Endothelial cell of umbilical vein (primary cell): ENCODE data around the gene LEUTX. TPM values are rescaled to one million over a fixed set of nuclear protein-coding genes. Genes with fewer than 3 reads are reported as not detected.

Experiments used
- BruUV-seq: library from RNA; stranded (reverse); fragments of 400-500 nt; replicated peaks from 2 replicates; lab custom pipeline; 2021; lab: Mats Ljungman, UMichigan
- CTCF ChIA-PET: fragments of 300-600, 350-600 bp; sonication (Branson Sonifier 250); formaldehyde crosslinking; loops from one replicate; lab custom pipeline; 2021; ENCODE audit warnings: antibody characterized with exemption, inconsistent platforms; lab: Charles Lee
- POLR2A ChIA-PET: fragments of 300-600, 350-600 bp; sonication (Branson Sonifier 250); formaldehyde crosslinking; loops from one replicate; lab custom pipeline; 2021; ENCODE audit warnings: antibody characterized with exemption, inconsistent platforms; lab: Charles Lee
- DNase-seq: peaks from one replicate; pipeline ENCODE4 v3.0.0-alpha.2; 2011; ENCODE audit warnings: low read depth, low spot score
- FAIRE-seq: peaks from 2 replicates; lab custom pipeline; 2011; peaks lifted over from hg19 to GRCh38; lab: Jason Lieb, UNC
- H2AFZ ChIP-seq: 2 replicates; pipeline ENCODE4 v1.6.0; 2012; ENCODE audit warnings: low read depth, low read length, control low read depth, inconsistent platforms
- H3K27ac ChIP-seq: 2 replicates; pipeline ENCODE4 v1.5.1; 2011; ENCODE audit warnings: low read depth, mild to moderate bottlenecking, control low read depth, low read length, moderate library complexity; ENCODE audit not compliant: insufficient read depth
- H3K27me3 ChIP-seq, 2 experiments: 2 replicates each; pipeline versions ENCODE4 v1.6.0 to v1.6.1; 2011; ENCODE audit warnings: low read length in 2 of 2, mixed read lengths in 1 of 2; ENCODE audit not compliant: control insufficient read depth in 2 of 2, insufficient read depth in 2 of 2
- H3K36me3 ChIP-seq, 2 experiments: 2 replicates in 1 of 2; 3 replicates in 1 of 2; pipeline ENCODE4 v1.5.1; 2011; ENCODE audit warnings: low read length in 2 of 2, mild to moderate bottlenecking in 1 of 2, moderate library complexity in 1 of 2; ENCODE audit not compliant: control insufficient read depth in 2 of 2, insufficient read depth in 2 of 2; ENCODE audit errors: extremely low read depth in 1 of 2
- H3K4me1 ChIP-seq: 3 replicates; pipeline ENCODE4 v1.5.1; 2011; ENCODE audit warnings: mild to moderate bottlenecking, low read length; ENCODE audit not compliant: control insufficient read depth, insufficient read depth; ENCODE audit errors: extremely low read depth
- H3K4me2 ChIP-seq: 2 replicates; pipeline ENCODE4 v1.6.1; 2011; ENCODE audit warnings: low read length, control low read depth, mixed read lengths; ENCODE audit not compliant: insufficient read depth
- H3K4me3 ChIP-seq, 3 experiments: fragments of 200-600 bp in 1 of 3; sonication (generic), shearing (Covaris generic) in 1 of 3; replicated peaks in 1 of 3; 2 replicates each; pipeline ENCODE4 v1.5.1; 2011 to 2016; ENCODE audit warnings: control low read depth in 3 of 3, low read length in 3 of 3, mild to moderate bottlenecking in 2 of 3, inconsistent platforms in 1 of 3, low read depth in 1 of 3, moderate library complexity in 1 of 3; ENCODE audit not compliant: insufficient read depth in 1 of 3
- H3K79me2 ChIP-seq: 2 replicates; pipeline ENCODE4 v1.6.0; 2012; ENCODE audit warnings: low read length, inconsistent platforms; ENCODE audit not compliant: control insufficient read depth, insufficient read depth
- H3K9ac ChIP-seq: replicated peaks from 2 replicates; pipeline ENCODE3; 2011; ENCODE audit warnings: low read length, control low read depth; ENCODE audit not compliant: insufficient read depth; ENCODE audit errors: extremely low read depth
- H3K9me1 ChIP-seq: replicated peaks from 3 replicates; pipeline ENCODE4 v1.6.0; 2011; ENCODE audit warnings: mild to moderate bottlenecking, low read length; ENCODE audit not compliant: control insufficient read depth, insufficient read depth; ENCODE audit errors: extremely low read depth
- H3K9me3 ChIP-seq: replicated peaks from 2 replicates; pipeline ENCODE4 v1.5.1; 2012; ENCODE audit warnings: low read length, inconsistent platforms; ENCODE audit not compliant: control insufficient read depth, insufficient read depth
- H4K20me1 ChIP-seq: replicated peaks from 2 replicates; pipeline ENCODE3; 2011; ENCODE audit warnings: mild to moderate bottlenecking, low read length; ENCODE audit not compliant: control insufficient read depth, insufficient read depth; ENCODE audit errors: extremely low read depth
- CTCF ChIP-seq, 2 donors: IDR thresholded peaks; 1 replicate in 1 of 2; 2 replicates in 1 of 2; pipeline ENCODE4 v1.5.1; 2011; ENCODE audit warnings: low read length in 2 of 2, mild to moderate bottlenecking in 2 of 2, moderate library complexity in 2 of 2, control low read depth in 1 of 2, inconsistent platforms in 1 of 2, low read depth in 1 of 2; ENCODE audit not compliant: insufficient read depth in 1 of 2; ENCODE audit errors: extremely low read depth in 1 of 2
- EZH2 ChIP-seq: IDR thresholded peaks from 2 replicates; pipeline ENCODE4 v1.6.1; 2012; ENCODE audit warnings: borderline replicate concordance, low read depth, mild to moderate bottlenecking, moderate library complexity, low read length, inconsistent platforms; ENCODE audit not compliant: severe bottlenecking
- FOS ChIP-seq: IDR thresholded peaks from 2 replicates; pipeline ENCODE4 v1.6.1; 2011; ENCODE audit warnings: mild to moderate bottlenecking, low read length, moderate library complexity, borderline replicate concordance; ENCODE audit not compliant: insufficient read depth
- GATA2 ChIP-seq: IDR thresholded peaks from 2 replicates; pipeline ENCODE4 v1.7.0; 2011; ENCODE audit warnings: low read depth, mild to moderate bottlenecking, moderate library complexity, mixed read lengths, low read length; ENCODE audit not compliant: insufficient read length, insufficient read depth
- JUN ChIP-seq: IDR thresholded peaks from 2 replicates; pipeline ENCODE4 v1.6.1; 2011; ENCODE audit warnings: borderline replicate concordance, low read depth; ENCODE audit not compliant: insufficient read length, insufficient read depth
- MAX ChIP-seq: IDR thresholded peaks from 2 replicates; pipeline ENCODE4 v1.6.1; 2011; ENCODE audit not compliant: insufficient read depth, insufficient read length
- MYC ChIP-seq: IDR thresholded peaks from one replicate; pipeline ENCODE4 v1.6.1; 2011; ENCODE audit warnings: mild to moderate bottlenecking, low read depth, low read length
- POLR2A ChIP-seq: IDR thresholded peaks from 2 replicates; pipeline ENCODE4 v1.6.1; 2012; ENCODE audit warnings: low read depth, mild to moderate bottlenecking, control low read depth, low read length
- POLR2AphosphoS5 ChIP-seq: IDR thresholded peaks from 2 replicates; pipeline ENCODE4 v1.6.1; 2012; ENCODE audit warnings: low read depth, mild to moderate bottlenecking, control low read depth, low read length, moderate library complexity; ENCODE audit not compliant: insufficient read depth
- dilution Hi-C: fragments of 300-500 bp; cut with MboI; formaldehyde crosslinking; loops from one replicate; pipeline ENCODE4 v1.15.0; 2019; ENCODE audit warnings: low sequenced_read_pairs; ENCODE audit not compliant: extremely low pct_ligation_motif_present
- intact Hi-C: fragments of 100-400 bp; cut with micrococcal nuclease; formaldehyde crosslinking; loops from one replicate; pipeline ENCODE4 v1.10.0; 2022
- polyA plus RNA-seq, 4 experiments: library from polyadenylated mRNA; depleted of rRNA in 3 of 4; stranded (reverse) in 3 of 4; unstranded in 1 of 4; fragments of >200 nt; gene quantifications; 2 replicates each; pipeline versions ENCODE4 v1.2.1 to v1.2.3, GENCODE V29; 2011 to 2012; ENCODE audit warnings: missing spikeins in 1 of 4
- total RNA-seq: library from RNA; stranded (reverse); gene quantifications from 2 replicates; pipeline ENCODE4 v1.2.3, GENCODE V29; 2021

The LEUTX gene
- total and polyA plus RNA-seq, 2 donors (not counting 3 experiments of a cell fraction or from before 2014, with no cell fraction given): not detected

- Histone ChIP-seq H3K27ac (no peak overlapping the region), H3K4me3 (no peak overlapping the region), H3K4me2 (no peak overlapping the region), H3K27me3 (no peaks in the 10 kb centered on the region), H2AFZ (no peak overlapping the region), H3K36me3 (peaks cover 4 to 36% of the 10 kb centered on the region in 2 experiments), H4K20me1 (no peaks in the 10 kb centered on the region), H3K79me2 (no peaks in the 10 kb centered on the region), H3K4me1 (peaks cover 11% of the 10 kb centered on the region), H3K9me3 (no peaks in the 10 kb centered on the region), H3K9me1 (no peaks in the 10 kb centered on the region), H3K9ac (no peak overlapping the region)
- ChIA-PET CTCF (interaction anchor here (0.9 kb wide), 1 partner anchor 17 kb away, joined by 3 read pairs; no protein-coding TSS in a partner anchor), POLR2A (no interaction called here)
- dilution Hi-C loops: no loop called here
- intact Hi-C loops: no loop called here
- no peak for FAIRE-seq
- TF ChIP-seq CTCF (IDR thresholded peaks at IDR 0.05; ENCODE audit: extremely low read depth in 1 of 2, insufficient read depth in 1 of 2, low read depth in 1 of 2, low read length in 2 of 2) (no peak), POLR2A (no peak), POLR2AphosphoS5 (no peak), JUN (no peak), MAX (no peak), FOS (no peak), GATA2 (no peak), MYC (no peak), EZH2 (no peak)
- BruUV-seq: no TSS peak
- no peak for DNase-seq
These were observed 48.6 kb downstream of the LEUTX start for GRCh38 chr19:39827216-39827615.
